HepG2 (cell line): ENCODE data around the gene S100A5. TPM values are rescaled to one million over a fixed set of nuclear protein-coding genes. Genes with fewer than 3 reads are reported as not detected.

Experiments
- ELF4 ChIP-seq: sonication (generic); formaldehyde crosslinking; IDR thresholded peaks from 2 replicates; pipeline ENCODE4 v1.5.0; 2020; ENCODE audit warnings: missing genetic modification reagents, mild to moderate bottlenecking, moderate library complexity, borderline replicate concordance
- GATAD1 ChIP-seq: IDR thresholded peaks from 2 replicates; pipeline ENCODE4 v1.6.1; 2016; ENCODE audit warnings: missing genetic modification reagents, missing compliant biosample characterization
- HDAC1 ChIP-seq: sonication (generic); formaldehyde crosslinking; IDR thresholded peaks from 2 replicates; pipeline ENCODE4 v1.5.1; 2020; ENCODE audit warnings: mild to moderate bottlenecking, missing genetic modification reagents
- NFKB2 ChIP-seq: sonication (generic); formaldehyde crosslinking; IDR thresholded peaks from 2 replicates; pipeline ENCODE4 v1.4.0; 2020; ENCODE audit warnings: missing genetic modification reagents, borderline replicate concordance
- PHF20 ChIP-seq: sonication (generic); formaldehyde crosslinking; IDR thresholded peaks from 2 replicates; pipeline ENCODE4 v1.5.0; 2020; ENCODE audit warnings: mild to moderate bottlenecking, missing genetic modification reagents
- SPEN ChIP-seq: sonication (generic); formaldehyde crosslinking; IDR thresholded peaks from 2 replicates; pipeline ENCODE4 v1.5.1; 2020; ENCODE audit warnings: low read depth, mild to moderate bottlenecking, missing genetic modification reagents
- ZBTB38 ChIP-seq: sonication (generic); formaldehyde crosslinking; IDR thresholded peaks from 2 replicates; pipeline ENCODE4 v1.5.1; 2020; ENCODE audit warnings: mild to moderate bottlenecking, missing genetic modification reagents
- ZFP36L2 ChIP-seq: sonication (generic); formaldehyde crosslinking; IDR thresholded peaks from 2 replicates; pipeline ENCODE4 v1.4.0; 2020; ENCODE audit warnings: missing genetic modification reagents
- ZNF160 ChIP-seq: sonication (generic); formaldehyde crosslinking; IDR thresholded peaks from 2 replicates; pipeline ENCODE4 v1.8.0; 2022; ENCODE audit warnings: mild to moderate bottlenecking, inconsistent platforms, missing genetic modification reagents
- ZNF20 ChIP-seq: sonication (generic); formaldehyde crosslinking; IDR thresholded peaks from 2 replicates; pipeline ENCODE4 v1.4.0; 2020; ENCODE audit warnings: mild to moderate bottlenecking, moderate library complexity, missing genetic modification reagents
- ZNF572 ChIP-seq: sonication (generic); formaldehyde crosslinking; IDR thresholded peaks from 2 replicates; pipeline ENCODE4 v1.5.1; 2020; ENCODE audit warnings: mild to moderate bottlenecking, missing genetic modification reagents
- ZNF605 ChIP-seq: sonication (generic); formaldehyde crosslinking; IDR thresholded peaks from 2 replicates; pipeline ENCODE4 v1.8.0; 2022; ENCODE audit warnings: mild to moderate bottlenecking, missing genetic modification reagents
- ZNF790 ChIP-seq: sonication (generic); formaldehyde crosslinking; IDR thresholded peaks from 2 replicates; pipeline ENCODE4 v1.8.0; 2022; ENCODE audit warnings: missing genetic modification reagents, mild to moderate bottlenecking, borderline replicate concordance
- polyA plus RNA-seq, 8 experiments: library from polyadenylated mRNA; depleted of rRNA in 3 of 8; stranded (reverse) in 7 of 8; unstranded in 1 of 8; fragments of >200 nt; fragmentation: Illumina TruSeq in 4 of 8; extraction: Trizol in 4 of 8; gene quantifications; 2 replicates each; pipeline versions ENCODE4 v1.2.1 to v1.2.3, GENCODE V29; 2011 to 2016; ENCODE audit warnings: low read depth in 4 of 8, missing spikeins in 1 of 8, mixed read lengths in 1 of 8; ENCODE audit not compliant: insufficient read depth in 1 of 8
- total RNA-seq, 5 experiments: library from RNA; depleted of rRNA; stranded (reverse); fragments of >200 nt; fragmentation: Illumina TruSeq; extraction: Trizol; gene quantifications; 2 replicates each; pipeline ENCODE4 v1.2.3, GENCODE V29; 2016; ENCODE audit warnings: low read depth in 1 of 5
- TF ChIP-seq, protein P1 (sequence below): sonication (generic); formaldehyde crosslinking; IDR thresholded peaks from 2 replicates; pipeline ENCODE4 v1.5.0; 2020; ENCODE audit warnings: missing genetic modification reagents
- TF ChIP-seq, protein P2 (sequence below): sonication (generic); formaldehyde crosslinking; IDR thresholded peaks from 2 replicates; pipeline ENCODE4 v1.5.1; 2020; ENCODE audit warnings: missing genetic modification reagents, mild to moderate bottlenecking, borderline replicate concordance
- TF ChIP-seq, protein P3 (sequence below): fragments of 450-650 bp; IDR thresholded peaks from 2 replicates; pipeline ENCODE4 v1.6.1; 2017
- TF ChIP-seq, protein P4 (sequence below): IDR thresholded peaks from 2 replicates; pipeline ENCODE4 v1.6.1; 2016; ENCODE audit warnings: missing biosample characterization, missing genetic modification reagents, low read depth
- TF ChIP-seq, protein P5 (sequence below): sonication (generic); formaldehyde crosslinking; IDR thresholded peaks from 2 replicates; pipeline ENCODE4 v1.8.1; 2022; ENCODE audit warnings: mild to moderate bottlenecking, missing genetic modification reagents

The S100A5 gene
- total and polyA plus RNA-seq, 2 of the 13 experiments (the other 11 are each of a cell fraction or from before 2014, with no cell fraction given) = not detected

DNA sequence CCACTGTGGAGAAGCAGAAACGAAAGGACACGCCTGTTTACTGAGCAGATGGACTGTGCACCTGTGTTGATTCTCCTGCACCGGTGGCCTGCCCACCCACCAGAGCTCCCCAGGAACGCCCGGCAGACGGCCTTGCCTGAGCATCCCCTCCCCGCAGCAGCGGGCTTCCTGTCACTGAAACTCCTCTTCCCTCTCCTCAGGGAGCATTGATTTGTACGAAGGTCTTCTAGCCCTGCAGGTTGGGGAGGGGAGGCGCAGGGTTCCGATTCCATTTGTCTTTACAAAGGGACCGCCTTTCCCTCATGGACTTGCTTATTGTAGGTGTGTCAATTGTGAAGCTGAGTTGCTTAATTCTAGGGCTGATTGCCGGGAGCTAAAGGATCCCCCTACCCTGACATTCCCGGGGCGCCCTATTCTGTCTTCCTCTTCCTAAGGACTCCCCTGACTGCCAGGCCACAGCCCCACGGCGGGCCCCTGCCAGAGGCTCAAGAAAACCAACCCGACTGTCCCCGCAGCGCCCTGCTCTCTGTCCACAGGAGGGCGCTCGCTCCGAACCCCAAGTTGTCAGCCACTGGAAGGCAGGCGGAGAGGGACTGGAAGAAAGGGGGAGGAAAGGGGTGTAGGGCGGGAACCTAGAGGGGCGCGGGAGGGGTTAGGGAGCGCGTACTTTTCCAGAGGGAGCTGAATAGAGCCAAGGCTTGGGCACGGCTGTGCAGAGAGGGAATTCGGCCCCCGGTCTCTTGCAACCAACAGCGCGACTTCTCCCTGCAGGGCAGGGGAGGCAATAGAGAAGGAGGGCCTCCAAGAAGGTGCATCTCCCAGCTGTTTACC lies 7.8 kb downstream of the S100A5 start (continued):
- TF ChIP-seq ZNF790 (CRISPR knock-in tag) = no peak
- TF ChIP-seq, protein P1, sequence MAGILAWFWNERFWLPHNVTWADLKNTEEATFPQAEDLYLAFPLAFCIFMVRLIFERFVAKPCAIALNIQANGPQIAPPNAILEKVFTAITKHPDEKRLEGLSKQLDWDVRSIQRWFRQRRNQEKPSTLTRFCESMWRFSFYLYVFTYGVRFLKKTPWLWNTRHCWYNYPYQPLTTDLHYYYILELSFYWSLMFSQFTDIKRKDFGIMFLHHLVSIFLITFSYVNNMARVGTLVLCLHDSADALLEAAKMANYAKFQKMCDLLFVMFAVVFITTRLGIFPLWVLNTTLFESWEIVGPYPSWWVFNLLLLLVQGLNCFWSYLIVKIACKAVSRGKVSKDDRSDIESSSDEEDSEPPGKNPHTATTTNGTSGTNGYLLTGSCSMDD (CRISPR knock-in tag) = no peak
- TF ChIP-seq, protein P2, sequence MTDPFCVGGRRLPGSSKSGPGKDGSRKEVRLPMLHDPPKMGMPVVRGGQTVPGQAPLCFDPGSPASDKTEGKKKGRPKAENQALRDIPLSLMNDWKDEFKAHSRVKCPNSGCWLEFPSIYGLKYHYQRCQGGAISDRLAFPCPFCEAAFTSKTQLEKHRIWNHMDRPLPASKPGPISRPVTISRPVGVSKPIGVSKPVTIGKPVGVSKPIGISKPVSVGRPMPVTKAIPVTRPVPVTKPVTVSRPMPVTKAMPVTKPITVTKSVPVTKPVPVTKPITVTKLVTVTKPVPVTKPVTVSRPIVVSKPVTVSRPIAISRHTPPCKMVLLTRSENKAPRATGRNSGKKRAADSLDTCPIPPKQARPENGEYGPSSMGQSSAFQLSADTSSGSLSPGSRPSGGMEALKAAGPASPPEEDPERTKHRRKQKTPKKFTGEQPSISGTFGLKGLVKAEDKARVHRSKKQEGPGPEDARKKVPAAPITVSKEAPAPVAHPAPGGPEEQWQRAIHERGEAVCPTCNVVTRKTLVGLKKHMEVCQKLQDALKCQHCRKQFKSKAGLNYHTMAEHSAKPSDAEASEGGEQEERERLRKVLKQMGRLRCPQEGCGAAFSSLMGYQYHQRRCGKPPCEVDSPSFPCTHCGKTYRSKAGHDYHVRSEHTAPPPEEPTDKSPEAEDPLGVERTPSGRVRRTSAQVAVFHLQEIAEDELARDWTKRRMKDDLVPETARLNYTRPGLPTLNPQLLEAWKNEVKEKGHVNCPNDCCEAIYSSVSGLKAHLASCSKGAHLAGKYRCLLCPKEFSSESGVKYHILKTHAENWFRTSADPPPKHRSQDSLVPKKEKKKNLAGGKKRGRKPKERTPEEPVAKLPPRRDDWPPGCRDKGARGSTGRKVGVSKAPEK = no peak
- TF ChIP-seq ZFP36L2 (CRISPR knock-in tag) = no peak
- TF ChIP-seq HDAC1 = peak; percentile 47; the same call in 1 of the 2 replicates
- TF ChIP-seq ZNF572 (CRISPR knock-in tag) = no peak
- TF ChIP-seq ZBTB38 (CRISPR knock-in tag) = no peak
- TF ChIP-seq ELF4 = no peak
- TF ChIP-seq GATAD1 = no peak
- no peak for TF ChIP-seq PHF20 (CRISPR knock-in tag)
- TF ChIP-seq SPEN = peak; percentile 36
- TF ChIP-seq ZNF605 (CRISPR knock-in tag) = peak; percentile 32; the same call in 1 of the 2 replicates
- peak; percentile 66; the same call in 1 of the 2 replicates for TF ChIP-seq NFKB2 (CRISPR knock-in tag)
- TF ChIP-seq, protein P3, sequence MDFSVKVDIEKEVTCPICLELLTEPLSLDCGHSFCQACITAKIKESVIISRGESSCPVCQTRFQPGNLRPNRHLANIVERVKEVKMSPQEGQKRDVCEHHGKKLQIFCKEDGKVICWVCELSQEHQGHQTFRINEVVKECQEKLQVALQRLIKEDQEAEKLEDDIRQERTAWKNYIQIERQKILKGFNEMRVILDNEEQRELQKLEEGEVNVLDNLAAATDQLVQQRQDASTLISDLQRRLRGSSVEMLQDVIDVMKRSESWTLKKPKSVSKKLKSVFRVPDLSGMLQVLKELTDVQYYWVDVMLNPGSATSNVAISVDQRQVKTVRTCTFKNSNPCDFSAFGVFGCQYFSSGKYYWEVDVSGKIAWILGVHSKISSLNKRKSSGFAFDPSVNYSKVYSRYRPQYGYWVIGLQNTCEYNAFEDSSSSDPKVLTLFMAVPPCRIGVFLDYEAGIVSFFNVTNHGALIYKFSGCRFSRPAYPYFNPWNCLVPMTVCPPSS = no peak
- no peak for TF ChIP-seq ZNF20
- TF ChIP-seq ZNF160 (CRISPR knock-in tag) = no peak
- TF ChIP-seq, protein P4, sequence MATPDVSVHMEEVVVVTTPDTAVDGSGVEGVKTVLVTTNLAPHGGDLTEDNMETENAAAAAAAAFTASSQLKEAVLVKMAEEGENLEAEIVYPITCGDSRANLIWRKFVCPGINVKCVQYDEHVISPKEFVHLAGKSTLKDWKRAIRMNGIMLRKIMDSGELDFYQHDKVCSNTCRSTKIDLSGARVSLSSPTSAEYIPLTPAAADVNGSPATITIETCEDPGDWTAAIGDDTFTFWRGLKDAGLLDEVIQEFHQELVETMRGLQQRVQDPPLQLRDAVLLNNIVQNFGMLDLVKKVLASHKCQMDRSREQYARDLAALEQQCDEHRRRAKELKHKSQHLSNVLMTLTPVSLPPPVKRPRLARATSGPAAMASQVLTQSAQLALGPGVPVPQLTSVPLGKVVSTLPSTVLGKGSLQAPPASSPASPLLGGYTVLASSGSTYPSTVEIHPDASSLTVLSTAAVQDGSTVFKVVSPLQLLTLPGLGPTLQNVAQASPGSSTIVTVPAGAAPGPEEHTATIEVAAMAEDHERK (CRISPR knock-in tag) = no peak
- TF ChIP-seq, protein P5, sequence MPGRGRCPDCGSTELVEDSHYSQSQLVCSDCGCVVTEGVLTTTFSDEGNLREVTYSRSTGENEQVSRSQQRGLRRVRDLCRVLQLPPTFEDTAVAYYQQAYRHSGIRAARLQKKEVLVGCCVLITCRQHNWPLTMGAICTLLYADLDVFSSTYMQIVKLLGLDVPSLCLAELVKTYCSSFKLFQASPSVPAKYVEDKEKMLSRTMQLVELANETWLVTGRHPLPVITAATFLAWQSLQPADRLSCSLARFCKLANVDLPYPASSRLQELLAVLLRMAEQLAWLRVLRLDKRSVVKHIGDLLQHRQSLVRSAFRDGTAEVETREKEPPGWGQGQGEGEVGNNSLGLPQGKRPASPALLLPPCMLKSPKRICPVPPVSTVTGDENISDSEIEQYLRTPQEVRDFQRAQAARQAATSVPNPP (CRISPR knock-in tag) = no peak
